Measurements from ENCODE around the gene PROC. TPM values are rescaled to one million over a fixed set of nuclear protein-coding genes. Genes with fewer than 3 reads are reported as not detected.
"Not testable (repeated sequence)": the region's sequence is repeated elsewhere in the genome, so short reads cannot be mapped to it uniquely, and the experiment has no call there.

PROC gene
- total RNA-seq, 2 experiments from 2014 or later: not detected

DNA sequence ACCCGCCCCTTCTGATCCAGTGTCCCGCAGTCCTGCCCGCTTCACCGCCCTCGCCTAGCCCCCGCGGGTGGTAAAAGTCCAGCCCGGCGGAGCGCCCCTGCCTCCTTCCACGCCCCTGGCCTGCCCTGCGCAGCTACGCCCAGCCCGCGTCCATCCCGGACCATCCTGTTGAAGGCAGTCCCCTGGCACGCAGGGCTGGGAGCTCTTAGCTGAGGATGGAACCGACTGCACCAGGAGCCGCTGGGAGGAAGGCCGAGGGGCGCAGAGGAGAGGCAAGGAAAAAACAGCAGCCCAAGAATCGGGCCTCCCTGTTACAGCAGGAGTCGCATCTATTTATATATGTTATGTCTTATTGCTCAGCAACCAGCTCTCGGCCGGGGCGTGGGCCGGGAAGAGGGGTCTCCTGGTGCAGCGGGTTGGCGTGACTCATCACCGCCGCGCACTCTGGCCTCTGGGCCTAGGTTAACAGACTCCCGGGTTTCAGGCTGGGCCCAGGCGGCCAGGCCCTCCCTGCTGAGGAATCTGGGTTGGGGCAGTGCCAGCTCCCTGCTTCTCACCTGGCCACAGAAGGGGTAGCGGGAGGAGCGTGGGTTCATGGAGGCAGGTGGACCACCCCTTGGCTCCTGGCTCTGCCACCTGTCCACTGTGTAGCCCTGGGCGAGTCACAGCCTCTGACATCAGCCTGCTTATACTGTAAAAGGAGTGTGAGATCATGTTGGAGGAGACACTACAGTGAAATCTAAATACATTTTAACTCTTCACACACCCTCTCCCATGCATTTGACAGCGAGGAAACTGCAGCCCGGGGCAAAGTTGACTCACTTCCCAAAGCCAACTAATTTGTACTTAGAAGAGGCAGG is 17.1 kb upstream of the PROC start:
- peaks cover 13% of the 10 kb centered on the region for H3K27me3 Mint-ChIP-seq
- DNase-seq: no peak
- no peak overlapping the region for H3K4me3 Mint-ChIP-seq
- CTCF ChIA-PET: no interaction called here
- peaks cover 35% of the 10 kb centered on the region for H3K4me1 Mint-ChIP-seq
- no peaks in the 10 kb centered on the region for H3K9me3 Mint-ChIP-seq
- POLR2A ChIA-PET: no interaction called here
- no peak overlapping the region for H3K27ac Mint-ChIP-seq
- no peaks in the 10 kb centered on the region for H3K36me3 Mint-ChIP-seq (ENCODE audit: low read depth)

GRCh38 chr2:127401757-127402695 is 16.2 kb upstream of the PROC start:
- Mint-ChIP-seq H3K36me3 (ENCODE audit: low read depth) (no peaks in the 10 kb centered on the region), H3K9me3 (no peaks in the 10 kb centered on the region), H3K4me1 (peaks cover 35% of the 10 kb centered on the region), H3K27ac (no peak overlapping the region), H3K27me3 (peaks cover 13% of the 10 kb centered on the region), H3K4me3 (no peak overlapping the region)
- DNase-seq: no peak
- ChIA-PET POLR2A (interaction anchor here (1.6 kb wide), 1 partner anchor 13 kb away, joined by 7 read pairs; no protein-coding TSS in a partner anchor), CTCF (interaction anchor here (1.2 to 1.5 kb wide), 2 partner anchors 9 to 14 kb away, joined by 3 to 4 read pairs; no protein-coding TSS in a partner anchor)

DNA sequence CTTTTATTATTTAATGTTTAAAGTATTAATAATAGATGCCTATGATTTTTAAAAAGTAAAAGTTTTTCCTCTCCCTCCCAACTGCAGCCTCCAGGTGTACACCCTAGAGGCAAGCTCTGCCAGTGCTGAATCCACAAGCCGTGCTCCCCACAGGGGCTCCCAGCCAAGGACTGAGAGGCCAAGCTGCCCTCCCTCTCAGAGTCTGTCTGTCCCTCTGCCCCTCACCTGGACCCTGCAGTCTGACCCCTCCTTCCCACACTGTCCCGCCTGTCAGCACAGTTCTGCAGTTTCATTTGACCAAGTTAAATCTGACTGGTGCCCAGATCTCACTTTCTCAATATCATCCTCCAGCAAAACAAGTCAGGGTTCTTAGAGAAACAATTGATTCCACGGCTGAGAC is 14.8 kb upstream of the PROC start:
- no peak overlapping the region for H3K4me3 Mint-ChIP-seq
- H3K27ac Mint-ChIP-seq: no peak overlapping the region
- no peaks in the 10 kb centered on the region for H3K9me3 Mint-ChIP-seq
- POLR2A ChIA-PET: no interaction called here
- CTCF ChIA-PET: no interaction called here
- peaks cover 11% of the 10 kb centered on the region for H3K27me3 Mint-ChIP-seq
- peaks cover 29% of the 10 kb centered on the region for H3K4me1 Mint-ChIP-seq
- DNase-seq: no peak
- no peaks in the 10 kb centered on the region for H3K36me3 Mint-ChIP-seq (ENCODE audit: low read depth)

DNA sequence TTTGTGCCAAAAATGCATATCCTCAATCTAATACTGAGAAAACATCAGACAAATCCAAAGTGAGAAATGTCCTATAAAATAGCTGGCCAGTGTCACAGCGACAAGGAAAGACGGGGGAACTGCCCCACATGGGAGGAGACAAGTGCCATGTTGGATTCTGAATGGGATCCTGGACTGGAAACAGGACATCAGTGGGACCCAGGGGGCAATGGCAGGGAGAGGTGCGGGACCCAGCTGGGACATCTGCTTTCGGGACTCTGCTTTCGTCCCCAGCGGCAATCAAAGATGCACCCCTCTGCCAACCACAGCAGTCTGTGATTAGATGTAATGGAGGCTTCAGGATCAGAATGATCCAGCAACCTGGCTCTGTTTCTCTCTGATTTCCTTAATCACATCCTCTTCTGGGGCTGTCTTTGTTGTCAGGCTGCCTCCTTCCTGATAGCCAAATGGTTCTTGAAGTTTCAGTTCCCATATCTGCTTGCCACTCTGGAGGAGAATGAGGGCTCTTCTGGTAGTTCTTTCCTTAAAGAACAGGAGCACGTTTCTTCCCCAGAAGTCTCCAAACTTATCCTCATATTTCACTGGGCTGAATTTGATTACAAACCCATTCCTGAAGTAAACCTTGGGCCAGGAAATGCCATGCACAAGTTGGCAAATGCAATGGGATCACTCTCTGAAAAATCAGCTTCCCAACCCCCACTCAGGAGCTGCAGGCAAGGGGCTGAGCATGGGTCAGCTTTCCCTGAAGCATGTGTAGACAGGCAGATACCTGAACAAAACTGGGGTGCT is 13.6 kb upstream of the PROC start:
- ChIA-PET CTCF (no interaction called here), POLR2A (interaction anchor here (1.6 kb wide), 1 partner anchor 16 kb away, joined by 7 read pairs; no protein-coding TSS in a partner anchor)
- no peaks in the 10 kb centered on the region for H3K36me3 Mint-ChIP-seq (ENCODE audit: low read depth)
- H3K27me3 Mint-ChIP-seq: peaks cover 7% of the 10 kb centered on the region
- H3K9me3 Mint-ChIP-seq: no peaks in the 10 kb centered on the region
- peaks cover 27% of the 10 kb centered on the region for H3K4me1 Mint-ChIP-seq
- no peak overlapping the region for H3K27ac Mint-ChIP-seq
- no peak for DNase-seq
- H3K4me3 Mint-ChIP-seq: no peak overlapping the region

DNA sequence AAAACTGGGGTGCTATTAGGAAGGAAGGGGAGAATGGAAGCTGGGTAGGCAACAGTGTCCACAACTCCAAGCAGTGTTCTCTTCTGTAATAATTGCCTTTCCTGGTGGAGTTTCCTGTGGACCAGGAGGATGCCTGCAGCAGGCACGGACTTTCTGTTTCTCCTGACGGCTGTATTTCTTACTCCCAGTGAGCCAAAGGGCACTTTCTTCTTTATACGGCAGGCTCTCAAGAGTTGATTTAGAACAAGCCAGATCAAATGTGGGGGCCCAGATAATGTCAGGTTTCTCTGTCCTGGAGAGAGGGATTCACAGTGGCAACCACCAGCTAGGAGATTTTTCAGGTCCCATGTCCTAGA is 13.0 kb upstream of the PROC start:
- no peak for DNase-seq
- Mint-ChIP-seq H3K4me1 (peaks cover 28% of the 10 kb centered on the region), H3K27me3 (peaks cover 7% of the 10 kb centered on the region), H3K4me3 (no peak overlapping the region), H3K9me3 (no peaks in the 10 kb centered on the region), H3K36me3 (ENCODE audit: low read depth) (no peaks in the 10 kb centered on the region), H3K27ac (no peak overlapping the region)
- POLR2A ChIA-PET: interaction anchor here (1.6 kb wide), 1 partner anchor 17 kb away, joined by 7 read pairs; no protein-coding TSS in a partner anchor
- CTCF ChIA-PET: no interaction called here

DNA sequence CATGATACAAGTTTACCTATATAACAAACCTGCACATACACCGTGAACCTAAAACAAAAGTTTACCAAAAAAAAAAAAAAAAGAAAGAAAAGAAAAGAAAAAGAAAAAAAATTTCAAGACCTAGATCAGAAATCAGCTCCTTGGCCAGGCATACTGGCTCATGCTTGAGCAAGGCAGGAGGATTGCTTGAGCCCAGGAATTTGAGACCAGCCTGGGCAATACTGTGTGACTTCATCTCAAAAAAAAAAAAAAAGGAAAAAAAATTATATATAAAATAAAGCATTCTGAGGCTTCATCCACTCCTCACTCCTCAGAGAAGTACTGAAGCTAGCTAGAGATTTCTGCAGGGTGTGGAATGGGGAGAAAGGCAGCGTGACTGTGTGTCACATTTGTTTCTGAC is 11.8 kb upstream of the PROC start:
- CTCF ChIA-PET: interaction anchor here (0.9 kb wide), 1 partner anchor 28 kb away, joined by 3 read pairs; no protein-coding TSS in a partner anchor

DNA sequence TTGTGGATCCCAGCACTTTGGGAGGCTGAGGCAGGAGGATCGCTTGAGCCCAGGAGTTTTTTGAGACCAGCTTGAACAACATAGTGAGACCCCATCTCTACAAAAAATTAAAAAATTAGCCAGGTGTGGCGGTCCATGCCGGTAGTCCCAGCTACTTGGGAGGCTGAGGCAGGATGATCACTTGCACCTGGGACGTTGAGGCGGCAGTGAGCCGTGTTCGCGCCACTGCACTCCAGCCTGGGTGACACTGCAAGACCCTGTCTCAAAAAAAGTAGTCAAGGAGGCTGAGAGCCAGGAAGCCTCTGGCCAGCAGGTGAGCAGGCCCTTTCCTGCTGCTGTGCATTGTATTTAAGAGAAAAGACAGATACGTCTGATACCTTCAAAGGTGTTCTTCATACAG is 11.1 kb upstream of the PROC start:
- H3K36me3 Mint-ChIP-seq (ENCODE audit: low read depth): no peaks in the 10 kb centered on the region
- H3K4me1 Mint-ChIP-seq: peaks cover 36% of the 10 kb centered on the region
- H3K4me3 Mint-ChIP-seq: peak overlapping the region; percentile 52
- DNase-seq: no peak
- POLR2A ChIA-PET: interaction anchor here (1.2 to 2.4 kb wide), 3 partner anchors 8 to 21 kb away, joined by 3 to 11 read pairs (median 7); no protein-coding TSS in a partner anchor
- peaks cover 7% of the 10 kb centered on the region for H3K27me3 Mint-ChIP-seq
- H3K9me3 Mint-ChIP-seq: no peaks in the 10 kb centered on the region
- H3K27ac Mint-ChIP-seq: no peak overlapping the region
- CTCF ChIA-PET: no interaction called here

More for the DNA sequence above, 11.8 kb upstream of the PROC start:
- Mint-ChIP-seq H3K9me3 (no peaks in the 10 kb centered on the region), H3K4me1 (peaks cover 35% of the 10 kb centered on the region), H3K4me3 (no peak overlapping the region), H3K27me3 (peaks cover 7% of the 10 kb centered on the region), H3K27ac (no peak overlapping the region), H3K36me3 (ENCODE audit: low read depth) (no peaks in the 10 kb centered on the region)
- POLR2A ChIA-PET: interaction anchor here (1.2 to 1.6 kb wide), 2 partner anchors 18 to 20 kb away, joined by 3 to 7 read pairs; no protein-coding TSS in a partner anchor
- DNase-seq: no peak

DNA sequence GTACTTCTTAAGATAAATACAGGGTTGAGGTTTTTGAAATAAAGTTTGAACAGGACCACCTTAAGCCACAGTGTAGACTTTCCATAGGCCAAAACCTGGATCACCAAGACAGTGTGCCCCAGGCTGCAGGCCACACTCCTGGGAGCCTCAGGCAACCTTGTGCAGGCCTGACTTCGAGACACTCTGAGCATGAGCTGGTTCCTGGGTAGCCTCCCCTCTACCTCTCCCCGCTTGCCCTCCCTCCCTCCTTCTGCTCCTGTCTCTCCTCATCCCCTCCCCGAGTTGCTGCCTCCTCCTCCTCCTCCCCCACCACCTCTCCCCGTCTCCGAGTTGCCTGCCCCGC is 10.6 kb upstream of the PROC start:
- Mint-ChIP-seq H3K9me3 (no peaks in the 10 kb centered on the region), H3K36me3 (ENCODE audit: low read depth) (no peaks in the 10 kb centered on the region), H3K27me3 (peaks cover 10% of the 10 kb centered on the region), H3K27ac (no peak overlapping the region), H3K4me1 (peaks cover 31% of the 10 kb centered on the region), H3K4me3 (peak overlapping the region; percentile 52)
- CTCF ChIA-PET: no interaction called here
- no peak for DNase-seq
- POLR2A ChIA-PET: interaction anchor here (1.1 to 2.4 kb wide), 5 partner anchors 9 to 294 kb away, joined by 3 to 11 read pairs (median 4); partner anchors contain the start of genes ERCC3 and SFT2D3

DNA sequence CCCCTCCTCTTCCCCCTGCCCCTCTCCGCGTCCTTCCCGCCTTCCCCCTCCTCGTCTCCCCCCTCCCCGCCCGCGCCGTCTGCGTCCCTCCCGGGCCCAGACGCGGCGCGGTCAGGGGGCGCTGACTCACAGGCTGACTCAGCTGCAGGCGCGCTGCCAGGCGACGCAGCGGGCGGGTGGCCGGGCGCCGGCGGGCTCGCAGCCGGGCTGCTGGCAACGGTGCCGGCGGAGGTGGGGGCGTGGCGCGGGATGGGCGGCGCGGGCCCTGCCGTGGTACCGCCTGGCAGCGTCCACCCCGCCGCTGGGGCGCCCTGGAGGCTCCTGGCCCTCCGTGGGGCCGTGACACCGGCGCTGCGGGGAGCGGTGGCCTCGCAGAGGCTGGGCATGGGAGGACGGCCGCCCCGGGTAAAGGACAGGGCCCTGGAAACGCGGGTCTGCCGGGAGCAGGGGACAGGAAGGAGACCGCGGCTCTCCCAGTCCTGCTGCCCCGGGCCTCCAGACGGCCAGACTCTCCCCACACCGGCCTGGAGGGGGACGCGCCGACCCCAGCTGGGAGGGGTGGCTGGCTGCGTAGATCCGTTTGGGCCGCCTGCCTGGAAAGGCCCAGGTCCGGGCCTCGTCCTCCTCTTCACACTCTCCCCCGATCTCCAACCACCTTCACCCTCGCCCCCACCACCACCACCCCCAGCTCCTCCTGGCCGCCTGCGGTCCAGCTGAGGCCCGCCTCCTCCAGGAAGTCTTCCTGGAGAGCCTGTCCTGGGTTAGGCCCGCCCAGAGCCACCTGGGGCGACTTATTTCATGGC is 10.0 kb upstream of the PROC start:
- CTCF ChIA-PET: no interaction called here
- H3K9me3 Mint-ChIP-seq: no peaks in the 10 kb centered on the region
- H3K36me3 Mint-ChIP-seq (ENCODE audit: low read depth): no peaks in the 10 kb centered on the region
- H3K4me1 Mint-ChIP-seq: peaks cover 31% of the 10 kb centered on the region
- POLR2A ChIA-PET: interaction anchor here (1.1 to 2.4 kb wide), 4 partner anchors 9 to 294 kb away, joined by 3 to 11 read pairs (median 6); partner anchors contain the start of genes ERCC3 and SFT2D3
- peak overlapping the region; percentile 11 for H3K27ac Mint-ChIP-seq
- H3K4me3 Mint-ChIP-seq: peak overlapping the region; percentile 58
- DNase-seq: peak; percentile 89
- H3K27me3 Mint-ChIP-seq: peaks cover 13% of the 10 kb centered on the region

DNA sequence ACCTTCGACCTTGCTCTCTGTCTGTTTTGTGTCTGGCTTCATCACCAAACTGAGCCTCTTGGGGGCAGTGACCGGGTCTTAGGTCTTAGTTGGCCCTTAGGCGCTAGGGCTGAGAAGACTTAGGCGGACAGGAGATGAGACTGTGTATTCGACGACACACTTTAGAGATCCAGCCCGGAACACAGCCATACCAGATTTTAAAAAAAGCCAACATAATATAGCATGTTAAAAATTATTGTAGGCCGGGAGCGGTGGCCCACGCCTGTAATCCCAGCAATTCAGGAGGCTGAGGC is 9.5 kb upstream of the PROC start:
- ChIA-PET POLR2A (interaction anchor here (2.4 kb wide), 1 partner anchor 20 kb away, joined by 11 read pairs; no protein-coding TSS in a partner anchor), CTCF (no interaction called here)
- Mint-ChIP-seq H3K4me3 (peak overlapping the region; percentile 58), H3K4me1 (peaks cover 31% of the 10 kb centered on the region), H3K36me3 (ENCODE audit: low read depth) (no peaks in the 10 kb centered on the region), H3K9me3 (no peaks in the 10 kb centered on the region), H3K27me3 (peaks cover 11% of the 10 kb centered on the region), H3K27ac (peak overlapping the region; percentile 11)
- no peak for DNase-seq

- H3K4me3 Mint-ChIP-seq; H3K9me3 Mint-ChIP-seq; H3K36me3 Mint-ChIP-seq (ENCODE audit: low read depth); DNase-seq: not testable (repeated sequence)
- ChIA-PET CTCF (interaction anchor here (1.1 kb wide), 1 partner anchor 23 kb away, joined by 3 read pairs; no protein-coding TSS in a partner anchor), POLR2A (interaction anchor here (1.8 to 2.8 kb wide), 3 partner anchors 11 to 24 kb away, joined by 3 to 27 read pairs (median 11); partner anchors contain the start of gene MAP3K2)
- Mint-ChIP-seq H3K27me3 (peaks cover 11% of the 10 kb centered on the region), H3K27ac (peak overlapping the region; percentile 96), H3K4me1 (peaks cover 31% of the 10 kb centered on the region)
These were observed 8.5 kb upstream of the PROC start for GRCh38 chr2:127409716-127410115.
